NT2/D1 (cell line): ENCODE measurements around the gene GRK5.

Source experiments
- DNase-seq: peaks from one replicate; pipeline ENCODE4 v3.0.0-alpha.2; 2011; ENCODE audit warnings: low read depth, low spot score
- H3K27me3 ChIP-seq: 2 replicates; pipeline ENCODE4 v1.6.0; 2011; ENCODE audit warnings: mild to moderate bottlenecking; ENCODE audit not compliant: insufficient read length, insufficient read depth
- H3K36me3 ChIP-seq: 2 replicates; pipeline ENCODE4 v1.6.1; 2011; ENCODE audit warnings: mild to moderate bottlenecking, low read length, mixed read lengths; ENCODE audit not compliant: insufficient read depth, insufficient read length
- H3K4me1 ChIP-seq: 2 replicates; pipeline ENCODE4 v1.5.1; 2011; ENCODE audit not compliant: insufficient read depth, insufficient read length
- H3K4me3 ChIP-seq: 2 replicates; pipeline ENCODE4 v1.5.1; 2011; ENCODE audit warnings: low read depth; ENCODE audit not compliant: insufficient read length
- H3K9ac ChIP-seq: 2 replicates; pipeline ENCODE4 v1.6.0; 2011; ENCODE audit warnings: low read depth; ENCODE audit not compliant: insufficient read length
- H3K9me3 ChIP-seq: 2 replicates; pipeline ENCODE4 v1.5.1; 2011; ENCODE audit warnings: mild to moderate bottlenecking, low read length; ENCODE audit not compliant: insufficient read depth
- SUZ12 ChIP-seq: IDR thresholded peaks from 2 replicates; pipeline ENCODE4 v1.6.1; 2011; ENCODE audit not compliant: insufficient read length, insufficient read depth; ENCODE audit errors: extremely low read depth
- YY1 ChIP-seq: IDR thresholded peaks from 2 replicates; pipeline ENCODE4 v1.6.1; 2011; ENCODE audit not compliant: insufficient read length, insufficient read depth
- ZNF274 ChIP-seq: IDR thresholded peaks from 2 replicates; pipeline ENCODE4 v1.6.1; 2011; ENCODE audit warnings: mild to moderate bottlenecking, low read depth, low read length

GRK5 gene

GRCh38 chr10:119446441-119447277 is 239.3 kb downstream of the GRK5 start:
- H3K36me3 ChIP-seq: no peaks in the 10 kb centered on the region
- H3K9me3 ChIP-seq: no peaks in the 10 kb centered on the region
- DNase-seq: no peak
- TF ChIP-seq YY1: no peak
- no peak for TF ChIP-seq ZNF274
- no peak for TF ChIP-seq SUZ12
- H3K4me3 ChIP-seq: no peak overlapping the region
- H3K27me3 ChIP-seq: no peaks in the 10 kb centered on the region
- peaks cover 22% of the 10 kb centered on the region for H3K4me1 ChIP-seq
- no peak overlapping the region for H3K9ac ChIP-seq

- H3K27me3 ChIP-seq: no peaks in the 10 kb centered on the region
- H3K4me1 ChIP-seq: peaks cover 19% of the 10 kb centered on the region
- no peaks in the 10 kb centered on the region for H3K9me3 ChIP-seq
- no peak overlapping the region for H3K4me3 ChIP-seq
- no peak for DNase-seq
- no peak overlapping the region for H3K9ac ChIP-seq
- H3K36me3 ChIP-seq: no peaks in the 10 kb centered on the region
- TF ChIP-seq SUZ12: no peak
- TF ChIP-seq ZNF274: no peak
- TF ChIP-seq YY1: no peak
These were observed 240.1 kb downstream of the GRK5 start for GRCh38 chr10:119447421-119447820.

- Histone ChIP-seq H3K36me3 (no peaks in the 10 kb centered on the region), H3K27me3 (no peaks in the 10 kb centered on the region), H3K4me3 (no peak overlapping the region), H3K9ac (no peak overlapping the region), H3K4me1 (peaks cover 19% of the 10 kb centered on the region), H3K9me3 (no peaks in the 10 kb centered on the region)
- TF ChIP-seq YY1 (no peak), ZNF274 (no peak), SUZ12 (no peak)
- no peak for DNase-seq
These were observed 240.6 kb downstream of the GRK5 start for GRCh38 chr10:119447823-119448546.

GRCh38 chr10:119448628-119449584 is 241.5 kb downstream of the GRK5 start:
- no peak overlapping the region for H3K9ac ChIP-seq
- DNase-seq: no peak

GRCh38 chr10:119449760-119450461 is 242.5 kb downstream of the GRK5 start:
- H3K9ac ChIP-seq: no peak overlapping the region
- no peaks in the 10 kb centered on the region for H3K9me3 ChIP-seq
- DNase-seq: no peak
- H3K4me1 ChIP-seq: peaks cover 15% of the 10 kb centered on the region
- H3K4me3 ChIP-seq: no peak overlapping the region
- H3K36me3 ChIP-seq: no peaks in the 10 kb centered on the region
- TF ChIP-seq ZNF274: no peak
- TF ChIP-seq SUZ12: no peak
- no peak for TF ChIP-seq YY1
- no peaks in the 10 kb centered on the region for H3K27me3 ChIP-seq

More at GRCh38 chr10:119448628-119449584, 241.5 kb downstream of the GRK5 start:
- Histone ChIP-seq H3K27me3 (no peaks in the 10 kb centered on the region), H3K4me3 (no peak overlapping the region), H3K36me3 (no peaks in the 10 kb centered on the region), H3K9me3 (no peaks in the 10 kb centered on the region), H3K4me1 (peaks cover 15% of the 10 kb centered on the region)
- TF ChIP-seq YY1 (no peak), SUZ12 (no peak), ZNF274 (no peak)

DNA sequence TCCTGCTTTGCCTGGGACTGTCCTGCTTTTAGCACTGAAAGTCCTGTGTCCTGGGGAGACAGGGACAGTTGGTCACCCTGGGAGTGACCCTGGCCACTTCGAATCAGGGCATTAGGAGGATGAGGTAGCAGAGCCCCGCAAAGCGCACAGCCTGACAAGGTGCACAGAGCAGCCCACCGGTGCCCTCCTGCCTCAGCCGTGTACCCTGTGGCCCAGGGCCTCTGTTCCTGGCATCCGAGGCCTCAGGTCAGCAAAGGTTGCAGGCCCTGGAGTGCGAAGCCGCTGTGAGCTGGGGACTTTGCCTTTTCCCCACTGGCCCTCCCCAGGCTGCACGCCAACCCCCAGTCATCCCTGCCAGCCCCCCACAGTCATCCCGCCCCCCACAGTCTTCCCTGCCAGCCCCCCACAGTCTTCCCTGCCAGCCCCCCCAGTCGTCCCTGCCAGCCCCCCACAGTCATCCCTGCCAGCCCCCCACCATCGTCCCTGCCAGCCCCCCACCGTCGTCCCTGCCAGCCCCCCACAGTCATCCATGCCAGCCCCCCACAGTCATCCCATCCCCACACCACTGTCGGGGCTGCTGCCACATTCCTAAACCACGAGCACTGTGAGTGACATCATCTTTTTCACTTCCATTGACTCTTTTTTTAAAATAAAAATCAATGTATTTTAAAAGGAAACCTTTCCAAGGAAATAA is 243.4 kb downstream of the GRK5 start:
- H3K9me3 ChIP-seq: no peaks in the 10 kb centered on the region
- no peak overlapping the region for H3K4me3 ChIP-seq
- no peaks in the 10 kb centered on the region for H3K36me3 ChIP-seq
- no peaks in the 10 kb centered on the region for H3K27me3 ChIP-seq
- peak overlapping the region; percentile 42 for H3K9ac ChIP-seq
- no peak for TF ChIP-seq ZNF274
- H3K4me1 ChIP-seq: peaks cover 15% of the 10 kb centered on the region
- no peak for DNase-seq
